ENCODE measurements around the gene DOCK6.

DNA sequence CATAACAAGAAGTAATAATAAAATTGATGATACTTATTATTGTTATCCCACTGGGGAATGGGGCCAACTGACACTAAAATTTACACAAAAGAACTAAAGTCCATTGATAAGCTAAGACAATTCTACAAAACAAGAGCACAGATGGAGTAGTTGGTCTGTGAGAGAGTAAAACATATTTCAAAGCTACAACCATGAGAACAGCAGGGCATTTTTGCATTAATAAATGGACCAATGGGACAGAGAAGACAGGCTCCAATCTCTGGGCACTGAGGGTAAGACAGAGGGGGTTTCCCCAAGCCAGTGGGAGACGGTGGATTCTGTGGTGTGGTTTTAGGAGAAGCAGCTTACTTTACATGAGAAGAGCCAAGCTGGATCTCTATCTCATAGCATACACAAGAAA is 79.3 kb downstream of the DOCK6 start:
- TF ChIP-seq POLR2AphosphoS5 (IDR thresholded peaks at IDR 0.05; ENCODE audit: low read depth, low read length): no peak
- TF ChIP-seq, protein P1, sequence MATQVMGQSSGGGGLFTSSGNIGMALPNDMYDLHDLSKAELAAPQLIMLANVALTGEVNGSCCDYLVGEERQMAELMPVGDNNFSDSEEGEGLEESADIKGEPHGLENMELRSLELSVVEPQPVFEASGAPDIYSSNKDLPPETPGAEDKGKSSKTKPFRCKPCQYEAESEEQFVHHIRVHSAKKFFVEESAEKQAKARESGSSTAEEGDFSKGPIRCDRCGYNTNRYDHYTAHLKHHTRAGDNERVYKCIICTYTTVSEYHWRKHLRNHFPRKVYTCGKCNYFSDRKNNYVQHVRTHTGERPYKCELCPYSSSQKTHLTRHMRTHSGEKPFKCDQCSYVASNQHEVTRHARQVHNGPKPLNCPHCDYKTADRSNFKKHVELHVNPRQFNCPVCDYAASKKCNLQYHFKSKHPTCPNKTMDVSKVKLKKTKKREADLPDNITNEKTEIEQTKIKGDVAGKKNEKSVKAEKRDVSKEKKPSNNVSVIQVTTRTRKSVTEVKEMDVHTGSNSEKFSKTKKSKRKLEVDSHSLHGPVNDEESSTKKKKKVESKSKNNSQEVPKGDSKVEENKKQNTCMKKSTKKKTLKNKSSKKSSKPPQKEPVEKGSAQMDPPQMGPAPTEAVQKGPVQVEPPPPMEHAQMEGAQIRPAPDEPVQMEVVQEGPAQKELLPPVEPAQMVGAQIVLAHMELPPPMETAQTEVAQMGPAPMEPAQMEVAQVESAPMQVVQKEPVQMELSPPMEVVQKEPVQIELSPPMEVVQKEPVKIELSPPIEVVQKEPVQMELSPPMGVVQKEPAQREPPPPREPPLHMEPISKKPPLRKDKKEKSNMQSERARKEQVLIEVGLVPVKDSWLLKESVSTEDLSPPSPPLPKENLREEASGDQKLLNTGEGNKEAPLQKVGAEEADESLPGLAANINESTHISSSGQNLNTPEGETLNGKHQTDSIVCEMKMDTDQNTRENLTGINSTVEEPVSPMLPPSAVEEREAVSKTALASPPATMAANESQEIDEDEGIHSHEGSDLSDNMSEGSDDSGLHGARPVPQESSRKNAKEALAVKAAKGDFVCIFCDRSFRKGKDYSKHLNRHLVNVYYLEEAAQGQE (IDR thresholded peaks at IDR 0.05; ENCODE audit: insufficient read depth in 1 of 2, low read depth in 2 of 2, low read length in 2 of 2): no peak
- no peak for TF ChIP-seq TAF1 (IDR thresholded peaks at IDR 0.05; ENCODE audit: borderline replicate concordance, insufficient read depth, low read length)
